ENCODE data around the gene MINK1.

MINK1 gene

DNA sequence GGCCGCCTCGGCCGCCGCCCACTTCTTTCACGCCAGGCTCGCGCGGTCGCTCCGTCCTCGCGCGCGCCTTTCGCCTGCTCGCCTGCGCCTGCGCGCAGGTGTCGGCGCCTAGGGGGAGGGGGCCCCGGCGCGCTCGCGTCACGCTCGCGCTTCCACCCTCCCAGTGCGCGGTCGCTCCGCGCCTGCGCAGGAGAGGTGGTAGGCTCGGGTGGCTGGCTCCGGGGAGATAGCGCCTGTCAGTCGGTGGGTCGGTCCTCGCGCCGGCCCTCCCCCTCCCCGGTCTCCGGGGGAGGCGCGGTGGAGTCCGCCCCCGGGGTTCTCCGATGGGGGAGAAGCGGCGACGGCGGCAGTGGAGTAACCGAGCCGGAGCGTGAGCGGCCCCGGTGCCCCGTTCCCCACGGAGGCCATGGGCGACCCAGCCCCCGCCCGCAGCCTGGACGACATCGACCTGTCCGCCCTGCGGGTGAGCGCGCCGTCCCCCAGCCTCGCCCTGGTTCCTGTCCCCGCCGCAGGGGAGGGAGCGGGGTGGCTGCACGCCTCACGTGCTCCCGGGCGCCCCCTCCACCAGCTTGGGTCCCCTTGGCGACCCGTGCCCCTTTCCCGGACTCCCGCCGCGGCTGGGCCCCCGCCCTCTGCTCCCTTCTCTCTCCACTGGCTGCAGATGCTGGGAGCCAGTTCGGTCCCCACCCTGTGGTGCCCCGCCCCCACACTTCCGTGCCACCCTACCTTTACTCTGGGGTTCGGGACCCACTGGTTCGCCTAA is at the start of gene MINK1:
MINK1 (plus strand) TSS at position 163 of the 763 bp plus-strand sequence; CDS start at position 407, 244 bp downstream.
- FAIRE-seq: no peak
- peak; percentile 96 for DNase-seq (ENCODE audit: low spot score)

DNA sequence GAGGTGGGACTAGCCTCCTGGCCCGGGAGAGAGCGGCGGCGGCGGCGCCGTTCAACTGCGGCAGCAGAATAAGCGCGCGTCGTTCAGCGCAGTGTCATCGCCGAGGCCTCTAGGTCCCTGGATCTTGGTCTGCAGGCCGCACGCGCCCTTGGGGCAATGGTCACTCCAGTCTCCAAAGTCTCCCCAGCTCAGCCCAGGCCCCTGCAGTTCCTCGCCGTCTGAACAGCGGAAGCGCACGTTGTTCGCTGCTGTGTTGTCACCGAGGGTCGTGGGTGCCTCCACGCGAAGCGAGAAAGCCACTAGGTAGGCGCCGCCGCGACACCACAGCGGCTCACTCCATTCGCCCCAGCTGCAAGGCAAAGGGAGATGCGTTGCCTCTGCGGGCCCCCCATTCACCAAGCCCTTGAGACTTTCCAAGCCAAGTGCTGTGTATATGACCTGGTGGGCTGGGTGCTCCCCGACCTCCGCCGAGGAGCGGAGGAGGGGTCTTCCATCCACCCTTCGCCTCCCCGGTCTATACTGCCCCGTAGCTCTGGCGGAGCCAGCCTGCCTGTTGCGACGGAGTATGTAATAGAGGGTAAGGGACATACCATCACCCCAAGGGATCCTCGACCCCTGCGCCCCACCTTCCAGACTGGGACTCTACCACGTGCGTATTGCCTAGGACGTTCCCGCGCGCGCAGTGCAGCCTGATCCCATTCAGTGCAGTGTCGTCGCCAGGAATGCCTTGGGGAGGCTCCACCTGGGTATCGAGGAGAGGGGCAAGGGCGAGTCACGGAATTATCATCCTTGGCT is 47.6 kb upstream of the MINK1 start:
- FAIRE-seq (peak; percentile 48), DNase-seq (ENCODE audit: low spot score) (no peak)

DNA sequence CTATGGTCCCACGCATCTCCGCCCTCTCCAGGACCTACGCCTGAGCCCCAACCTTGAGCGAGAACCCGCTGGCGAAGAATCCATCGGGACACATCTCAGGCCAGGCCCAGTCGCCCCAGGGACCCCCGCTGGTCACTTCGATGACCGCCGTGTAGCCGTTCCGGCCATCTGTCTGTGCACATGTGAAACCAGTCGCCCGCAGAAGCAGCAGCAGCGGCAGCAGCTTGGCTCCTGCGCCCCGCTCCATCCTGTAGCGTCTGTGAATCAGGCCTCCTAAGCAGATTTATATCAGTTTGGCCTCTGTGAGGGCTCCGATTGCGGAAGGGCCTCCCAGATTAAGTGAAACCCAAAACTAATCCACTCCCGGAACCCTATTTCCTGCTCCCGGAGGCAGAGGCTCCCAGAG is 47.0 kb upstream of the MINK1 start, which contains the start of gene VMO1:
VMO1 (minus strand) TSS at position 259 of the 406 bp plus-strand sequence; CDS start at position 247, 12 bp downstream.
- no peak for DNase-seq (ENCODE audit: low spot score)

DNA sequence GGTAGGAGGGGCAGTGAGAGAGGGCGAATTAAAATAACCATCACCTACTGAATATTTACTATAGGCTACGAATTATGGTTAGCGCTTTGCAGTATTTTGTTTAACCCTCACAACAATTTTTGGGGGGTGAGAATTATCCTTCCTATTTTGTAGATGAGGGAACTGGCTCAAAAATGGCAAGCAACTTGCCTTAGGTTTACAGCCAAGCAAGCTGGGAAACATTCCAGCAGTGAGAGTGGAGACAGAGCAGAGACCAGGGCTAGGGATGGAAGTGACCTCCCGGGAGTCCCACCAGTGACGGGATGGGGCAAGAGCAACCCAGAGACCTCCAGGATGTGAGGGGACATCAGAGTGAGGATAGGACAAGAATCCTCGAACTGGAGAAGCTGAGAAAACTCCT is 46.6 kb upstream of the MINK1 start:
- DNase-seq (ENCODE audit: low spot score): no peak
- no peak for FAIRE-seq

More for the DNA sequence above, 47.0 kb upstream of the MINK1 start, which contains the start of gene VMO1:
- FAIRE-seq: no peak

DNA sequence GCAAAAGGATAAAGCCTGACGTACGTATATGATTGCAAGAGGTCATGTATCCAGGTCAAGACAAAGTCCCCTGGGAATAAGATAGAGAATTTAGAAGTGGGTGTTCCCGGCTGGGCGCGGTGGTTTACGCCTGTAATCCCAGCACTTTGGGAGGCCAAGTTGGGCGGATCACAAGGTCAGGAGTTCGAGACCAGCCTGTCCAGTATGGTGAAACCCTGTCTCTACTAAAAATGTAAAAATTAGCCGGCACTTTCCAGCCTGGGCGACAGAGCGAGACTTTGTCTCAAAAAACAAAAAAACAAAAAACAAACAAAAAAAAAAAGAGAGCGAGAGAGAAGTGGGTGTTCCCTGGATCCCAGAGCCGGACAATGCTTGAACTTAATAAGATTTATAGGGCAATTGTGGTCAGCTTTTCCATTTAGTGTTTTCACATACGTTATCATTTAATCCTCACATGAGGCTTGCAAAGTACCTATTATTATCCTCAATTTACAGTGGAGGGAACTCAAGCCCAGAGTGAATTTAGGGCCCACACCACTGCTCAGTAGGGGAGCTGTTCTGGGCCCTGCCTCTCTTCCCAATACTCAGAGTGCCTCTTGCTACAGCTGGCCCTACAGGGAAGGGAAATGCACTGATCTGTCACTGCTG is 44.9 kb upstream of the MINK1 start:
- DNase-seq (ENCODE audit: low spot score) (no peak), FAIRE-seq (no peak)

DNA sequence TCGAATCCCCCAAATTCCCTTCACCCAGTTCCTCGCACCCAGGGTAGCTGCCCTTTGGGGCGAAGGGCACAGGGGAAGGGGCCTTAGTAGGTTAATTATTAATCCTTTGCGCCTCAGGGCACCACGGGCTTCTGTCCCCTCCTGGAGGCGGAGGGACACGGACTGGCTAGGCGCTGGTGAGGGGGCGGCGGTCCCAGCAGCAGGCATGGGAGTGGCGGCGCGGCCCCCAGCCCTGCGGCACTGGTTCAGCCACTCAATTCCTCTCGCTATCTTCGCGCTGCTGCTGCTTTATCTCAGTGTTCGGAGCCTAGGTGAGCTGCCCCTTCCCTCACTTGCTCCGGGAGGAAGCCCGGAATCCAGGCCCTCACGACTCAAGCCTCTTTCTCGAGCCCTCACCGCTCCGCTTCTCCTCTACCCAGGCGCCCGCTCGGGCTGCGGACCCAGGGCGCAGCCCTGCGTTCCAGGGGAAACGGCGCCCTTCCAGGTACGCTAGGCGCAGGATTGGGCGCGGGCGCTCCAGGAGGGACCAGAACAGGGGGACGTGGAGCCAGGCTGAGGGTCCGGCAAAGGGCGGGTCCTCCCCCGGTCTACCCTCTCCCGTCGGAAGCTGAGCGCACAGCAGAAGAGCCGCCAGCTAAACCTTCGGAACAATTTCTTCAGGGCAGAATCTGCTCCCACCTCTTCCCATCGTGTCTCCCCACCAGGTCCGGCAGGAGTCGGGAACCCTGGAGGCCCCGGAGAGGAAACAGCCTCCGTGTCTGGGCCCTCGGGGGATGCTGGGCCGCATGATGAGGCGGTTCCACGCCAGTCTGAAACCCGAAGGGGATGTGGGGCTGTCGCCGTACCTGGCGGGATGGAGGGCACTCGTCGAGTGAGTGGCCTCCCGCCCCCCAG is 44.1 kb upstream of the MINK1 start, which contains the start of gene GLTPD2:
GLTPD2 (plus strand) TSS at position 158 of the 894 bp plus-strand sequence; CDS start at position 206, 48 bp downstream.
- DNase-seq (ENCODE audit: low spot score) (no peak), FAIRE-seq (no peak)

DNA sequence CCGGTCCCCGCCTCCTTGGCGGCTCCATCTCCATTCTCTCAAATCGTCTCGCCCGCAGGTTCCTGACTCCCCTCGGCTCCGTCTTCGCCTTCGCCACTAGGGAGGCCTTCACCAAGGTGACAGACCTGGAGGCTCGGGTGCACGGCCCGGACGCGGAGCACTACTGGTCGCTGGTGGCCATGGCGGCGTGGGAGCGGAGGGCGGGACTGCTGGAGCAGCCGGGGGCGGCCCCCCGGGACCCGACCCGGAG is 43.5 kb upstream of the MINK1 start:
- no peak for DNase-seq (ENCODE audit: low spot score)
- FAIRE-seq: no peak

DNA sequence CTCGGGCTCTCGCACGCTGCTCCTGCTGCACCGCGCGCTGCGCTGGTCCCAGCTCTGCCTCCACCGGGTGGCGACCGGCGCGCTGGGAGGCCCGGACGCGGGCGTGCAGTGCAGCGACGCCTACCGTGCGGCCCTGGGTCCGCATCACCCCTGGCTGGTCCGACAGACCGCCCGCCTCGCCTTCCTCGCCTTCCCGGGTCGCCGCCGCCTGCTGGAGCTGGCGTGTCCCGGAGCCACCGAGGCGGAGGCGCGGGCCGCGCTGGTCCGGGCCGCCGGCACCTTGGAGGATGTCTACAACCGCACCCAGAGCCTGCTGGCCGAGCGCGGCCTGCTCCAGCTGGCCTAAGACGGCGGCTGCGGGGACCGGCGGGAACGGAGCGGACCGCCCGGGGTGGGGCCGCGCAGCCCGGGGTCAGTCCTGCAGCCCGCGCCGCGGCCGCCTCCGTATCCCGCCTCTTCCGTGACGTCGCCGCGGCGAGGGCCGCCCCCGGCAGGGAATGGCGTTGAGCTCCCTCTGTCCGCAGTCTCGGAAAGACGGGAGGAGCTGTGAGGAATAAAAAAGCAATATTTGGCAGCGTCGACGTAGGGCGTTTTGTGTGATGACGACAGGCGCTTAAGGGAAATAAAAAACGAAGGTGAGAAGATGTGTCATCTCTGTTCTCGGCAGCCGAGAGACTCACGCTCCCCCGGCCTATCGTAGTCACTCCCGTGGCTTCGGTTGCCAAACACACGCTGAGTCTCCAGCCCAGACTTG is 43.0 kb upstream of the MINK1 start:
- peak; percentile 88 for DNase-seq (ENCODE audit: low spot score)
- no peak for FAIRE-seq

DNA sequence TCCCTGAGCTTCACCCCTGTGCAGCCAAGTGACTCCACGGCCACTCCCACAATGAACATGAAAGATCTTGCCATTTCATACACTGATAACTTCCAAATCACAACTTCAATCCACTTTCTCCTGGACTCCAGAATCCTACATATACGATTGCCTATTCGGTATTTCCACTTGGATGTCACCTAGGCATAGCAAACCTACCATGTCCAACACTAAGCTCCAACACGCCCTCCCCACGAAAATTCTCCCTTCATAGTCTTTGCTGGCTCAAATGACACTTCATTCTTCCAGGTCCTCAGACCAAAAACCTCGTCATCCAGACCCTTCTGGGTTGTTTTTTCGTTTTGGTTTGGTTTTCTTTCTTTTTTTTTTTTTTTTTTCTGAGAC is 42.4 kb upstream of the MINK1 start:
- FAIRE-seq (no peak), DNase-seq (ENCODE audit: low spot score) (no peak)

DNA sequence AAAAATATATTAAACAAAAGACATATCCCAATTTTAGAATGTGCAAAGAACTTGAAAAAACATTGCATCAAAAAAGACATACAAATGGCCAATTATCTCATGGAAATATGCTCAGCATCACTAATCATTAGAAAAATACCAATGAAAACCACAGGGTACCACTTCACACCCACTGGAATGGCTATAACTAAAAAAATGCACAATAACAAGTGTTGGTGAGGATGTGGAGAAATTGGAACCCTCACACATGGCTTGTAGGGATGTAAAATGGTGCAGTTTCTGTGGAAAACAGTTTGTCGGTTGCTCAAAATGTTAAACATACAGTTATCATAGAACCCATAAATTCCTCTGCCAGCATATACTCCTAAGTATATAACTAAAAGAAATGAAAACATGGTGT is 38.0 kb upstream of the MINK1 start:
- FAIRE-seq: no peak
- no peak for DNase-seq (ENCODE audit: low spot score)

DNA sequence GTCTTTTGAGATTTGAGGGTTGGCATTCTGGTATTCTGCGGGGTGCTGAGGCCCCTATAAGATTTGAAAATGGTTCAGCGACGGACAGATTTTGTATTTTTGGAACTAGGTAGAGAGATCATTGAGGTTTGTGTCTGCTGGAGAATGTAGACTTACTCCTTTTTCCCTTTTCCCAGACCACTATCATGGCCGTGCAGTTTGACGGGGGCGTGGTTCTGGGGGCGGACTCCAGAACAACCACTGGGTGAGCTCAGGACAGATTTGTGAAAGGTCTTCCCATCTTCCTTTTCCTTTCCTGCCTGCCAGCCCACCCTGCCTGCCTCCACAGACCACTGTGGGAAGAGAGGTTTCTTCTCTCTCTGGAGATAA is 36.6 kb upstream of the MINK1 start:
- DNase-seq (ENCODE audit: low spot score) (peak; percentile 31), FAIRE-seq (no peak)

DNA sequence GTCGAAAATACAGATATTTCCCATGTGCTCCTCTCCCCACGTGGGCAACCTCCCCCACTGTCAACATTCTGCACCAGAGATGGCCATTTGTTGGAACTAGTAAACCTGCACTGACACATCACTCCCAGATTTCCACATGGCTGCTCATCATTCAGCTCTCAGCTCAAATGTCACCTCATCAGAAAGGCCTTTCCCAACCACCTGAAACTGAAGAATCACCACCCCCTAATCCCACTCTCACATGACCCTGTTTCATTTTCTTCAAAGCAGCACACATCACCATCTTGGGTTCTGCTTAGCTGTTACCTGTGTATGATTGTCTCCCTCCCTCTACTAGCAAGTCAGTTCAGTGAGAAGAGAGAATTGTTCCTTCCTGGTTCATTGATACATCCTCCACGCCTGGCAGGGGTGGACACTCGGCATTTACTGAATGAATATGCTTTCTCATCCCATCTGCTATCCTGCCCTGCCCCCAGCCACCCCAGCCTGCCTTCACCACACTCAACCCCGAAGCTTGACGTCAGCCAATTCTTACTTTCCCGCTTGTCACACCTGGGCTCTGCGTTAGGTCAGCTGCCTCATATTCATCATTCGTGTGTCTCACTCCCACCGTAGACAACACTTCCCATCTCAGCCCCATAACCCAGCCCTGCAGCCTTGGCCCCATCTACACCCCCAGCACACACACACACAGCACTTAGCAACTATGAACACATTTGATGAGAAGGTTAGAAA is 32.5 kb upstream of the MINK1 start:
- no peak for DNase-seq (ENCODE audit: low spot score)
- no peak for FAIRE-seq

DNA sequence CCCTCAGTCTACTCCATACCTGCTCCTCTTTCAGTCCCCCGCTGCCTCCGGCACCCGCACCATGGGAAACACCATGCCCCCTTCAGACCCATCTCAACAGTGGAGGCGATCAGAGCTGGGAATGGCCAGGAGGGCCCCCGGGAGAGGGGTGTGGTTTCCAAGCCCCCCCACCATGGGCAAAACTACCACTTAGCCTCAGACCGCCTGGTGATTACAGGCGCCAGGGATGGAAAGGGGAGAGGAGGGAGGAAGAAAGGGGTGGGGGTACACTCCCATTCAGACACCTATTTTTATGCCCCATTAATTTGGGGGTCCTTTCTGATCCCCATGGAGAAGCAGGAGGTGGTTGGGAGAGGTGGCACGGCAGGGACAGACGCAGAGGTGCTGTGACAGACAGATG is 30.9 kb upstream of the MINK1 start, which contains the start of gene C17orf114:
C17orf114 (minus strand) TSS at position 101 of the 400 bp plus-strand sequence.
- DNase-seq (ENCODE audit: low spot score): no peak
- no peak for FAIRE-seq

DNA sequence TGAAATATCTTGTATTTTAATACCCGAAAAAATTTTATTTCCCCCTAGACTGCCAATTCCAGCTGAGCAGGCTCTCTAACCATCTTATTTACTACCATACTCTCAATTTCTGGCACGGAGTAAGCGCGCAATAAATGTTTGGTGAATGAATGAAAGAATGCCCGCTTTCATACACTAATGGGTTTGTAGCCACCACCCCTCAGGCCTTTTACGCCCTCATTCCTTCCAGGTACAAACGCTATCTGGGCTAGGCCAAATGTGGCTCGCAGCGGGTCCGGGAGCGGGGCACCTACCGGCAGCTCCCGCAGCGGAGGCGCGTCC is 26.7 kb upstream of the MINK1 start:
- DNase-seq (ENCODE audit: low spot score): no peak
- no peak for FAIRE-seq

DNA sequence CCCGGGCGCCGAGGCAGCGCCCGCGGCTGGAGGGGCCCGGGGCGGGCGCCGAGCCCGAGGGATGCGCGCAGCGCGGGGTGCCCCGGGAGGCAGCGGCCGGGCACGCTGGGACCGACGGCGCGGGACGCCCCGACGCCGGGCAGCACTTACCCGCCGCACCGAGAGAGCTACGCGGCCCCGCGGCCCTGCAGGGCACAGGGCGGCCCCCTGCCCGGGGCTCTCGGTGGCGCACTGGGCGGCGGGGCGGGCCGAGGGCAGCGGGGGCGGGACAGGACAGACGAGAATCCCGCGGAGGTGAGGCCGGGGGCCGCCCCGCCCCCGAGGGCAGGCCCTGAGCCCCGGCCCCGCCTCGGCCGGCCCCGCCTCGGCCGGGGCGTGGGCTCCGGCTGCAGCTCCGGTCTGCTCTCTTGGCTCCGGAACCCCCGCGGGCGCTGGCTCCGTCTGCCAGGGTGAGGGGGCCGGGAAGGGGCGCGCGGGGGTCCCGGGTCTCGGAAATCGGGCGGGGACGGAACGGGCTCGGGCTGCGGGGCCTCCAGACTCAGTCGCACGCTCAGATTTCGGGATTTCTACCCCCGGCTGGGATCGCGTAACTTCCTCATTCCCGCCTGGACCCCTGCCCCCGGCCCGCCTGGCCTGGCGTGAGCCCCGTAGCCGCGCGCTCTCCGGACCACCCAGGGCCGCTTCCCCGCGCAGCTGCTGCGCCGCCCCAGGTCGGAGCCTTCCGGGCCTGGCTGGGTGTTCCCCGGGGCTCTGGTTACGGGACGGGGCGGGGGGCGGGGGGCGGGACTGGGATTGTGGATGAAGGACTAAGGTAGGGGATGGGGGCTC is 26.1 kb upstream of the MINK1 start, which contains the start of gene PLD2:
PLD2 (plus strand) TSS at position 376 of the 828 bp plus-strand sequence. CDS start 621 bp downstream, outside the sequence.
- DNase-seq (ENCODE audit: low spot score): peak; percentile 95
- no peak for FAIRE-seq

DNA sequence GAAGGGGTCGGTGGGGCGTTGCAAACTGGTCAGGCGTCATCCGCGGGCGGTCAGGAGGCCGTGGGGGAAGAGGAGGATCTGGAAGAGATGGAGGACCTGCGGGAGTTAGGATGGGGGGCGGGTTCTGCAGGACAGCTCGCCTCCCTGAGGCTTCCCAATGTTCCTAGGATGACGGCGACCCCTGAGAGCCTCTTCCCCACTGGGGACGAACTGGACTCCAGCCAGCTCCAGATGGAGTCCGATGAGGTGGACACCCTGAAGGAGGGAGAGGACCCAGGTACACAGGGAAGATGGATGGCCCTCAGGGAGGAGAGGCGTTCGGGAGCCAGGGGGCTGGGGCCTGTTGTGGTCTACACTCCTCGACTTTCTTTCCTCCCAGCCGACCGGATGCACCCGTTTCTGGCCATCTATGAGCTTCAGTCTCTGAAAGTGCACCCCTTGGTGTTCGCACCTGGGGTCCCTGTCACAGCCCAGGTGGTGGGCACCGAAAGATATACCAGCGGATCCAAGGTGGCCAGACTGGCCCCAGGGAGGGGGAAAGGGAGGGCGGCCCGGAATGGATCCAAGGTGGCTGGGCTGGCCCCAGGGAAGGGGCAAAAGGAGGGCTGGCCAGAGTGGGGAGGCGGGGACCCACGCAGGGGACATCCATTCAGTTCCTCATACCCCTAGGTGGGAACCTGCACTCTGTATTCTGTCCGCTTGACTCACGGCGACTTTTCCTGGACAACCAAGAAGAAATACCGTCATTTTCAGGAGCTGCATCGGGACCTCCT is 25.3 kb upstream of the MINK1 start:
- DNase-seq (ENCODE audit: low spot score) (no peak), FAIRE-seq (no peak)

DNA sequence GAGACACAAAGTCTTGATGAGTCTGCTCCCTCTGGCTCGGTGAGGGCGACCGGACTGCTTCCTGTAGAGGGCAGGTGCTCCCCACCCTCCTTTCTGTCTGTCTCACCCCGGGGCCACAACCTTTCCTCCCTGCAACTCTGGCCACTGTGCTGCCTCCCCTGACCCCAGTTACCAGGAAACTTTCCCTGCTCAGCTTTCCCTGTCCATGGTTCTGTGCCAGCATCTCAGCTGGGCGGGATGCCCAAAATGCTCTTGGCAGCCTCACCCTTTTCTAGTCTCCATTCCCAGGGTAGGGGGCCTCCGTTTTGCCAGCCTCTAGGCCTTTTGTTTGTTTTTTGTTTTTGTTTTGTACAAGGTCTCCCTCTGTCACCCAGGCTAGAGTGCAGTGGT is 24.8 kb upstream of the MINK1 start:
- FAIRE-seq (no peak), DNase-seq (ENCODE audit: low spot score) (no peak)

DNA sequence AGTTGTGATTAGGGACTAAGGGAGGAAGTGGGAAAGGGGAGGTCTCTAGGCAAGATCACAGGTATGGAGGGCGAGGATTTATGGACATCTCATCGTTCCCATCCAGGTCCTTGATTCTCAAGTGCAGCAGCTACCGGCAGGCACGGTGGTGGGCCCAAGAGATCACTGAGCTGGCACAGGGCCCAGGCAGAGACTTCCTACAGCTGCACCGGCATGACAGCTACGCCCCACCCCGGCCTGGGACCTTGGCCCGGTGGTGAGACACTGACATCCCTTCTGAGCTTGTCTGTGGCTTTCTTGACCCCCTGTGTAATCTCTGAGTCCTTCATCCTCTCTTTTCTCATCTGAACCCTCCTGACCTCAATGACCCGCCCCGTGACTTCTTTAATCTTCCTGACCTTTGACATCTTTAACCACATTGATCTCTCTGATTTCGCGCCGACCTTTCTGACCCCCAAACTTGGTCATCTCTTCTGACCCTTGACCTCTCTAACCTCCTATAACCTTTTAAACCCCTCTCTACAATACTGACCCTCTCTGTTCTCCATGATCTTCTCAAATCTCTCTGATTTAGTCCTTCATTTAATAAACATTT is 22.3 kb upstream of the MINK1 start:
- FAIRE-seq: no peak
- DNase-seq (ENCODE audit: low spot score): no peak

Measured in urothelium cell line (cell line).